Activated T-cell treated with anti-CD3 and anti-CD28 coated beads for 24 hours (primary cell): ENCODE results near the gene XIAP.

Experiments used
- DNase-seq: peaks from one replicate; pipeline ENCODE4 v3.0.0-alpha.2; 2020; ENCODE audit warnings: low read depth

The XIAP gene

GRCh38 chrX:123961268-123962005, 101.6 kb downstream of the XIAP start, which contains the start of gene STAG2:
TSS of gene STAG2 (plus strand) at chrX:123961706. CDS start at chrX:124022628, 60,922 bp downstream.
- peak; percentile 41 for DNase-seq

GRCh38 chrX:123962006-123962467, 102.2 kb downstream of the XIAP start:
- no peak for DNase-seq

- DNase-seq, result peak; percentile 77
Observed at GRCh38 chrX:123962794-123963373, 103.0 kb downstream of the XIAP start.
